Natural killer cell treated with Interleukin-12 subunit alpha and Interleukin-12 subunit beta and Interleukin-15 and Interleukin-18, amount 100 ng/mL, for 72 hours (primary cell): Measurements from ENCODE around the gene SMOC1. TPM values are rescaled to one million over a fixed set of nuclear protein-coding genes. Genes with fewer than 3 reads are reported as not detected.

Experiments used
- ATAC-seq, 2 donors: fragments of 150-1000 bp; cut with Tn5 transposase in 1 of 2; sonication (Bioruptor Pico), chemical (Tn5 transposase) in 1 of 2; 2 replicates each; pipeline ENCODE4 v1.10.0; 2021
- DNase-seq: peaks from one replicate; pipeline ENCODE4 v3.0.0; 2022; ENCODE audit warnings: low spot score
- H3K27ac Mint-ChIP-seq, 2 donors: 1 replicate in 1 of 2; 2 replicates in 1 of 2; pipeline ENCODE4 v1.8.0; 2022; ENCODE audit warnings: mixed read lengths in 2 of 2, mild to moderate bottlenecking in 1 of 2, moderate library complexity in 1 of 2
- H3K27me3 Mint-ChIP-seq, 2 donors: 1 replicate in 1 of 2; 2 replicates in 1 of 2; pipeline ENCODE4 v1.8.0; 2022; ENCODE audit warnings: mixed read lengths in 2 of 2
- H3K36me3 Mint-ChIP-seq: one replicate; pipeline ENCODE4 v1.8.0; 2022; ENCODE audit warnings: mixed read lengths
- H3K4me1 Mint-ChIP-seq, 2 donors: 1 replicate in 1 of 2; 2 replicates in 1 of 2; pipeline ENCODE4 v1.8.0; 2022; ENCODE audit warnings: low read depth in 2 of 2, mixed read lengths in 2 of 2, mild to moderate bottlenecking in 1 of 2
- H3K4me3 Mint-ChIP-seq: one replicate; pipeline ENCODE4 v1.8.0; 2022; ENCODE audit warnings: mixed read lengths
- H3K9me3 Mint-ChIP-seq: 2 replicates; pipeline ENCODE4 v1.8.0; 2022; ENCODE audit warnings: mixed read lengths
- total RNA-seq, 2 donors: library from RNA; stranded (reverse); gene quantifications; one replicate each; pipeline ENCODE4 v1.2.3, GENCODE V29; 2022

The SMOC1 gene
- total RNA-seq, 2 donors from 2014 or later: not detected

DNA sequence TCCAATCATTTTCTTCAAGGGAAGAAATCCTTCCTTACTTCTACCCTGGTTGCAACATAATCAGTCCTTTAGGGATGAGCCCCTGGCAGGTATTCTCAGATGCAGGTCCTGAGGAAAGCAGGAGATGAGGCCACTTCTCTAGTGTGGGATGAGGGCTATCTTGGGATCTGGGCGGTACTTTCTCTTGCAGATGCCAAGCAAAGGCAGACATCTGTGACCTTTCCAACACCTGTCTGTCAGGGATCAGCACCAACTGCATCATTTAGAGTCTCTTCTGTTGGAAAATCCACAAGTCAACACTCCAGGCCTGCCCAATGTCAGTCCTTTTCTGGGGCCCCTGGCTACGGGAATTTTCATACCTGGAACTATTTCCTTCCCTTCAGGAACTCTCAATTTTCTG, 180.3 kb downstream of the SMOC1 start:
- no peaks in the 10 kb centered on the region for H3K4me1 Mint-ChIP-seq
- no peaks in the 10 kb centered on the region for H3K36me3 Mint-ChIP-seq
- ATAC-seq: no peak
- no peak for DNase-seq
- H3K27me3 Mint-ChIP-seq: peaks cover 33 to 56% of the 10 kb centered on the region in 2 donors
- no peak overlapping the region for H3K27ac Mint-ChIP-seq
- H3K4me3 Mint-ChIP-seq: no peak overlapping the region
- no peaks in the 10 kb centered on the region for H3K9me3 Mint-ChIP-seq

DNA sequence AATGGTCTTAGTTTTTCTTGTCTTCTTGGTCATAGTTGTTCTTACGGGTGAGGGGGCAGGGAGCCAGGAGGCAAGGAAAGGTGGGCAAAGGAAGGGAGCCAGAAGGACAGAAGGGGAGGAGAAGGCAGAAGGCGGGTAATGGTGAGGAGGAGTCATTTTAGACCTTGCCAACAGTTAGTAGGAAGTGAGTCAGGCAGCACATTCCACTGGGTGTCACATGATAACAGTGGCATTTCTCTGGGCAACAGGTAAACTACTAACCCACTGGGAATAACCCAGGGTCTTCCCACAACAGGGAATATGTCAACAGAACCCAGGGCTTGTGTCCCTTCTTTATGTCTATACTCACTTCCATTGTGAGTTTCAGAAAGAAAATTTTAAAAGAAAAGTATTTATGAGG, 181.9 kb downstream of the SMOC1 start:
- H3K27ac Mint-ChIP-seq: no peak overlapping the region
- no peak for DNase-seq

DNA sequence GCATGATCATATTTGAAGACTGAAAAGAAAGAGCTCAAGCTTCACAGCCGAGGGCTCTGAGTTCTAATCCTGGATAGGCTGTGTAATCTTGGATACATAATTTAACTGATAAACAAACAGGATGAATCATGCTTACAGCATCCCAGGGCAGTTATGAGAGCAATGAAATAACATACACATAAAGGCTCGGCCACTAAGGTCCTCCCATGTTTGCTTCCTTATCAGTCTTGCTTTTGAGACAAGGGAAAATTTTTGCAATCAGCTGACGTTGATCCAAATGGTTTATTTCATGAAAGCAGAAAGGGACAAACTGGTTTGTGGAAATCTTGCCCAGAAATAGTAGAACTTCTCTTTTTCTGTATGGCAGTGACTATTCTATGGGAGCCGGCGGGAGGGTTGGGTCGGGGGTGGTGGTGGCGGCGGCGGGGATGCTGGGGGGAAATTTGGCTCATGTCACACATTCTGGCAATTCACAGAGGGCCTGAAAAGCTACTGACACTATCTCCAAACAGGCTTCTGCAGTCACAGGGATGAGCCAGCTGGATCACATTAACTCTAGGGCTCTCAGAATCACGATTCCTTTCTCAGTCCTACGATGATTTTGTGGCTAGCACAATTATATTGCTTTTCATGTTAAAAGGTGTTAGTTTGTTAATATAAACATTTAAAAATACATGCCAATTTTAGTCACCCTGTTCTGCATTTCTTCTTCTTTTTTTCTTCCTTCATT, 185.1 kb downstream of the SMOC1 start:
- no peak overlapping the region for H3K4me3 Mint-ChIP-seq
- no peak overlapping the region for H3K27ac Mint-ChIP-seq
- peaks cover 20 to 41% of the 10 kb centered on the region in 2 donors for H3K27me3 Mint-ChIP-seq
- H3K4me1 Mint-ChIP-seq: no peaks in the 10 kb centered on the region
- ATAC-seq: no peak
- H3K9me3 Mint-ChIP-seq: no peaks in the 10 kb centered on the region
- H3K36me3 Mint-ChIP-seq: no peaks in the 10 kb centered on the region
- no peak for DNase-seq

More for the DNA sequence above, 181.9 kb downstream of the SMOC1 start:
- Mint-ChIP-seq H3K9me3 (no peaks in the 10 kb centered on the region), H3K36me3 (no peaks in the 10 kb centered on the region), H3K4me1 (no peaks in the 10 kb centered on the region), H3K27me3 (peaks cover 28 to 55% of the 10 kb centered on the region in 2 donors), H3K4me3 (no peak overlapping the region)
- no peak for ATAC-seq

DNA sequence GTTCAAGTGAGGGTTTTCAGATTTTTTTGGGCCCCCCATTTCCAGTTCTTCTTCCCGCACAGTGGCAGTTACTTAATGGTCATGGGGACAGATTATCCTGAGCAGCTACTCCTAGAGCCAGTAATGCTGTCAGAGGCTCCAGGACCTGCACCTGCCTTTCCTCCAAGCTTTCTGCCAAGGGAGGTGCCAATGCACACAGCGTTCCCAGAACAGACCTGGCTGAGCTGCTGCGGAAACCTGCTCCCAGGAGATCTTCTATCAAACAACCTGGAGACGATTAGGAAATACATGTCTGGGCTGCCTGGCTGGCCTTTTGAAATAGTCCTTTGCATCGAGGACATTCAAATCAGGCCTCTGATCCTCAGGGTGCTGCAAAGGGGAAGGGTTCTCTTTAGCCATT, 188.6 kb downstream of the SMOC1 start:
- Mint-ChIP-seq H3K36me3 (no peaks in the 10 kb centered on the region), H3K4me1 (no peaks in the 10 kb centered on the region), H3K27ac (no peak overlapping the region), H3K27me3 (peaks cover 17 to 35% of the 10 kb centered on the region in 2 donors), H3K9me3 (no peaks in the 10 kb centered on the region), H3K4me3 (no peak overlapping the region)
- DNase-seq: no peak
- no peak for ATAC-seq

DNA sequence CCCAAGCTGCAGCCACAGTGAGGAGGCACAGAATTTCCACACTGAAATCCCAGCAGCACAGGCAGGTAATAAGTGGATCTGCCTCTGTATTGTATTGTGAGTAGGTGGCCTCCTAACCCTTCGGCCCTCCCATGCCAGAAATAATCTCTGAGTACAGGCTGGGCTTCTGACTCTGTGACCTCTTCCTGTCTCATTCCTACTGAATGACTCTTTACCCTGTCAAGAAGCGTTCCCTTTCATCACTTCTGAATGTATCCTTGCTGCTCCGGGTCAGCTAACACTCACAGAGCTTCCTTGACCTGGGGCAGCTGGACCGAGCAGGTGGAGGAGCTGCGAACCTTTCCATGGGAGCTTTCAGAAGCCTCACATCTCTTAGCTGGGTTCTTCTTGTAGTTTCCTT, 190.0 kb downstream of the SMOC1 start:
- Mint-ChIP-seq H3K4me3 (no peak overlapping the region), H3K9me3 (no peaks in the 10 kb centered on the region), H3K36me3 (no peaks in the 10 kb centered on the region), H3K27ac (no peak overlapping the region), H3K27me3 (peaks cover 13 to 28% of the 10 kb centered on the region in 2 donors), H3K4me1 (no peaks in the 10 kb centered on the region)
- ATAC-seq (no peak), DNase-seq (no peak)

DNA sequence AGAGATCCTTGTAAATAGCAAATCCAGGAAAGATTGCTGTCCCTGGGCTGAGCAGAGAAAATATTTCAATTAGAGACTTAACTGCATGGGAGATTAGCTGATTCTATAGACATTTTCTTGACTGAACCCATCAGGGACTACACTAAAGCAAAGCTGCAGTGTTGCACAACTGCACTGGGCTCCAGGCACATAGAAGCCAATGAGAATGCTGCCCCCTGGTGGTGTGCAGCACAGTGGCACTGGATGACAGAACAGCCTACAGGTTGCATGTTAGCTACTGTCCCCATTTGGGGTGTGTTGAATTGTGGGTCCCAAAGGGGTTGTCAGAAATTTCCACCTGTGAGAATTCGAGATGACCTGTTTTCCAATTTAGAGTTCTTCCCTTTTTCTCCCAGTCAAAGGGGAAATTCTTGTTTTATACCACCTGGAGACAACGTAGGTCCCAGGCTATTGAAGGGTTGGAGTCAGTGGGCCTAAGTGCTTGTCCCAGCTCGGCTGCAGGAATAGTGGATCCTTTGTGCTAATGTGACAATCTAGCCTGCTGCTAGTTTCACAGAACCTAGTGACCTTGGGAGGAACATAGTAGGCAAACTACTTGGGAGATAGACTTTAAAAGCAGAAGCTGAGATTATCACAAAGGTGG, 194.8 kb downstream of the SMOC1 start:
- ATAC-seq: peak; percentile 58 to 59
- no peaks in the 10 kb centered on the region for H3K9me3 Mint-ChIP-seq
- H3K36me3 Mint-ChIP-seq: no peaks in the 10 kb centered on the region
- H3K27me3 Mint-ChIP-seq: peaks cover 15 to 32% of the 10 kb centered on the region in 2 donors
- H3K4me1 Mint-ChIP-seq: no peaks in the 10 kb centered on the region
- no peak overlapping the region for H3K4me3 Mint-ChIP-seq
- peak; percentile 62 for DNase-seq
- H3K27ac Mint-ChIP-seq: no peak overlapping the region

DNA sequence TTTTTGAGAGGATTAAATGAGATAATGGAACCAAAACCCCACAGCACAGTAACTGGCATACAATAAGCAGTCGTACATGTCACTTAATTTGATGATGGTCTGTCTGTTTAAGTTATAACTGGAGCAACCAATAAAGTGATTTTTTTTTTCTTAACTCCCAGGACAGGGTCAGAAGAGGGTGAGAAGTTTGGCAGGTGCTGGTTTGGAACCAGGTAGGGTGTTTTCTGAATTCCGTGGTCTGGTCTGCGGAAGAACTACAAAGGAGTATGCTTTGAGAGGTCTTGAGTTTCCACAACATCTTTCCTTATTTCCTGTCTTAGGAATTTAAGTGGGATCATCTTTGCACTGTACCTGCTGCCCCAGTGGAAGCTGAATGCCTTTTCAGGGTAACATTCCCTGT, 197.8 kb downstream of the SMOC1 start:
- H3K36me3 Mint-ChIP-seq: no peaks in the 10 kb centered on the region
- ATAC-seq (no peak), DNase-seq (no peak)
- H3K9me3 Mint-ChIP-seq: no peaks in the 10 kb centered on the region
- H3K27me3 Mint-ChIP-seq: peaks cover 16 to 28% of the 10 kb centered on the region in 2 donors
- H3K27ac Mint-ChIP-seq: no peak overlapping the region
- no peaks in the 10 kb centered on the region for H3K4me1 Mint-ChIP-seq
- H3K4me3 Mint-ChIP-seq: no peak overlapping the region

DNA sequence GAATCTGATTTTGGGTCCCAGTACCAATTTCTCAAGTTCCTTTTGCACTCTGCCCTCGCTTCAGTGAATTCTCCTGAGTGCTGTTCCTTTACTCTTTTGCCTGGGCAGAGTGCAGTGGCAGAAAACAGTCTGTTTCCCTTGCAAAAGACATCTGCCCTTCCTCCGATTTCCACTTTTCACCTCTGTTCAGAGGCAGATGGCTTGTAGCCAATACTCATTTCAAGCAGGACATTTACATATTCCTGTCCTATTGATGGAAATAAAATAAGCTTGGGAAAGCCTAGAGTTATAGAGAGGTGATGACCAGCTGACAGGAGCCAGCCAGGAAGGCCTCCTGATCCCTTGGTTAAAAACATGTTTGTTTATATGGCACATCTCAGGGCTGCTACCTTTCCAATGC, 198.5 kb downstream of the SMOC1 start:
- Mint-ChIP-seq H3K36me3 (no peaks in the 10 kb centered on the region), H3K27ac (no peak overlapping the region), H3K9me3 (no peaks in the 10 kb centered on the region), H3K4me1 (no peaks in the 10 kb centered on the region), H3K4me3 (no peak overlapping the region), H3K27me3 (peaks cover 19 to 22% of the 10 kb centered on the region in 2 donors)
- no peak for ATAC-seq
- DNase-seq: no peak

DNA sequence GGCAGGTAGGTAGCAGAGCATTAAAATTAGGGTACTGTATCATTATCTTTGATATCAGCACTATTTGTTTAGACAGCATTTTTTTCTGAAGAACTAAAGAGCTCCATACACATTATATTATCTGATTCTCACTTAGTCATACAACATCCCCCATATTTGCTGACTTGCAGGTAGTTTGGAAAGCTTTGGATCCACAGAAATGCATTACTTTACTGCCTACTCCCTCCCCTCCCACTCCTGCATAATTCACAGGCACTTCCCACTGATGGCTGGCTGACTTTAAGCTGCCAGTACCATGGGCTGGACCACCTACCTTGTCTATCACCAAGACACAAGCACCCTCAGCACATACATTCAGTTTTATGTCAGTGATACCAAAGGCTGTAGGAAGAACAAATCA, 199.1 kb downstream of the SMOC1 start:
- H3K27ac Mint-ChIP-seq: no peak overlapping the region
- H3K27me3 Mint-ChIP-seq: peaks cover 15 to 16% of the 10 kb centered on the region in 2 donors
- H3K4me3 Mint-ChIP-seq: no peak overlapping the region
- H3K9me3 Mint-ChIP-seq: no peaks in the 10 kb centered on the region
- H3K4me1 Mint-ChIP-seq: no peaks in the 10 kb centered on the region
- ATAC-seq (no peak), DNase-seq (no peak)
- no peaks in the 10 kb centered on the region for H3K36me3 Mint-ChIP-seq

DNA sequence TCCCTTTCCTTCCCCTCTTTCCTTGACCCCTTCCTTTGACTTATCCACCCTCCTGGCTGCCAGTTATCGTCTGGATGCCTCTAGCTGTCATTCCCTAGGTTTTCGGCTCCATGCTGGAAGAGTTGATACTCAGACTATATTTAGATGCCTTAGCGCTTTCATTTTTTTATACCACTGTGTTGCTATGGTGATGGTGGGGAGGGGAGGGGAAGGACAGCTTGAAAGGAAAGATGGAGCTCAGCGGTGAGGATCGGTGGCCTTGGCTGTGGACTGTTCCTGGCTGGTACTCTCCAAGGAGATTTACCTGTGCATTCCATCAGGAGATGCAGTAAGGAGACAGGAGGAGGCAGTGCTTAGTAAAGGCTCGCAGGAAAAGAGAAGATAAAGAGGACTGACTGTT, 200.9 kb downstream of the SMOC1 start:
- Mint-ChIP-seq H3K36me3 (no peaks in the 10 kb centered on the region), H3K9me3 (no peaks in the 10 kb centered on the region)
- ATAC-seq: no peak

More for the DNA sequence above, 200.9 kb downstream of the SMOC1 start:
- no peak for DNase-seq
- Mint-ChIP-seq H3K4me3 (no peak overlapping the region), H3K27ac (no peak overlapping the region), H3K27me3 (peaks cover 19 to 24% of the 10 kb centered on the region in 2 donors), H3K4me1 (no peaks in the 10 kb centered on the region)

Other genes with a start within 250 kb of the SMOC1 start
- gene SRSF5, start 112.3 kb upstream of the SMOC1 start, total RNA-seq: 100 to 1,000 TPM; 317 to 354 TPM
- not detected for gene SLC10A1, start 82.2 kb upstream of the SMOC1 start, total RNA-seq